B cell (primary cell): Measurements from ENCODE around the gene MBNL1. TPM values are rescaled to one million over a fixed set of nuclear protein-coding genes. Genes with fewer than 3 reads are reported as not detected.

ENCODE experiments used
- ATAC-seq: fragments of 200-7000 bp; cut with Tn5 transposase; one replicate; pipeline ENCODE4 v1.10.0; 2021; ENCODE audit warnings: low read depth, mild to moderate bottlenecking, moderate number of reproducible peaks, moderate library complexity
- CTCF ChIA-PET: fragments of 350-600 bp; sonication (Branson Sonifier 250); formaldehyde crosslinking; loops from one replicate; lab custom pipeline; 2021; ENCODE audit warnings: antibody characterized with exemption, inconsistent platforms; lab: Charles Lee
- POLR2A ChIA-PET: fragments of 350-600 bp; sonication (Branson Sonifier 250); formaldehyde crosslinking; loops from one replicate; lab custom pipeline; 2021; ENCODE audit warnings: antibody characterized with exemption; lab: Charles Lee
- DNase-seq: peaks from one replicate; pipeline ENCODE4 v3.0.0; 2013
- H2AFZ ChIP-seq: 2 replicates; pipeline ENCODE4 v1.6.1; 2012; ENCODE audit warnings: mild to moderate bottlenecking, low read depth, low read length; ENCODE audit not compliant: insufficient read depth, poor library complexity, severe bottlenecking
- H3K27ac ChIP-seq, 2 donors: 1 replicate in 1 of 2; 2 replicates in 1 of 2; pipeline ENCODE4 v1.5.1; 2012 to 2013; ENCODE audit warnings: low read length in 2 of 2, mild to moderate bottlenecking in 2 of 2, moderate library complexity in 1 of 2
- H3K27me3 ChIP-seq, 4 experiments: fragments of 200-600 bp in 1 of 4; sonication (generic) in 1 of 4; replicated peaks in 1 of 4; 1 replicate in 2 of 4; 2 replicates in 2 of 4; pipeline versions ENCODE4 v1.6.1 to v1.7.0; 2013 to 2016; ENCODE audit warnings: low read length in 3 of 4, mild to moderate bottlenecking in 2 of 4, mixed read lengths in 1 of 4, moderate library complexity in 1 of 4; ENCODE audit not compliant: insufficient read depth in 4 of 4, control insufficient read depth in 3 of 4; ENCODE audit errors: control extremely low read depth in 1 of 4
- H3K36me3 ChIP-seq, 2 experiments: replicated peaks in 1 of 2; 1 replicate in 1 of 2; 2 replicates in 1 of 2; pipeline versions ENCODE4 v1.6.1 to v1.7.1; 2013; ENCODE audit warnings: low read length in 1 of 2; ENCODE audit not compliant: insufficient read depth in 2 of 2, control insufficient read depth in 1 of 2; ENCODE audit errors: control extremely low read depth in 1 of 2, extremely low read depth in 1 of 2
- H3K4me1 ChIP-seq, 2 donors: fragments of 200-600 bp in 1 of 2; sonication (generic) in 1 of 2; 1 replicate in 1 of 2; 2 replicates in 1 of 2; pipeline versions ENCODE4 v1.5.1 to v1.6.1; 2013 to 2017; ENCODE audit warnings: low read length in 2 of 2; ENCODE audit not compliant: control insufficient read depth in 2 of 2, insufficient read depth in 2 of 2
- H3K4me2 ChIP-seq: replicated peaks from 2 replicates; pipeline ENCODE3; 2012; ENCODE audit warnings: mild to moderate bottlenecking, low read depth, low read length; ENCODE audit not compliant: poor library complexity, severe bottlenecking
- H3K4me3 ChIP-seq, 5 experiments: fragments of 200-600 bp in 1 of 5; sonication (generic) in 1 of 5; 1 replicate in 3 of 5; 2 replicates in 2 of 5; pipeline versions ENCODE4 v1.5.1 to v1.7.0; 2011 to 2016; ENCODE audit warnings: low read length in 4 of 5, mild to moderate bottlenecking in 4 of 5, low read depth in 2 of 5, control low read depth in 1 of 5, moderate library complexity in 1 of 5; ENCODE audit not compliant: insufficient read depth in 1 of 5; ENCODE audit errors: control extremely low read depth in 1 of 5, extremely low read depth in 1 of 5
- H3K79me2 ChIP-seq: fragments of 200-600 bp; sonication (generic); one replicate; pipeline ENCODE4 v1.6.0; 2016; ENCODE audit warnings: low read length; ENCODE audit not compliant: control insufficient read depth, insufficient read depth
- H3K9ac ChIP-seq: fragments of 200-600 bp; sonication (generic); 2 replicates; pipeline ENCODE4 v1.6.1; 2017; ENCODE audit warnings: mild to moderate bottlenecking, low read length, moderate library complexity
- H3K9me3 ChIP-seq, 3 donors: one replicate each; pipeline versions ENCODE4 v1.6.1 to v1.7.1; 2013; ENCODE audit warnings: low read length in 2 of 3; ENCODE audit not compliant: control insufficient read depth in 2 of 3, insufficient read depth in 1 of 3; ENCODE audit errors: control extremely low read depth in 1 of 3
- H4K20me1 ChIP-seq: 2 replicates; pipeline ENCODE4 v1.6.0; 2012; ENCODE audit warnings: mild to moderate bottlenecking, low read length; ENCODE audit not compliant: insufficient read depth, control insufficient read depth, poor library complexity, severe bottlenecking
- H3K27ac Mint-ChIP-seq: one replicate; pipeline ENCODE4 v1.8.0; 2021; ENCODE audit warnings: mixed read lengths
- H3K27me3 Mint-ChIP-seq: one replicate; pipeline ENCODE4 v1.8.0; 2021; ENCODE audit warnings: mixed read lengths
- H3K4me1 Mint-ChIP-seq: one replicate; pipeline ENCODE4 v1.8.0; 2021; ENCODE audit warnings: mixed read lengths
- H3K4me3 Mint-ChIP-seq: one replicate; pipeline ENCODE4 v1.8.0; 2021; ENCODE audit warnings: mixed read lengths
- H3K9me3 Mint-ChIP-seq: one replicate; pipeline ENCODE4 v1.8.0; 2022; ENCODE audit warnings: mixed read lengths; ENCODE audit not compliant: insufficient read depth
- CTCF ChIP-seq: fragments of 200-600 bp; IDR thresholded peaks from one replicate; pipeline ENCODE4 v1.8.0; 2022; ENCODE audit warnings: antibody characterized with exemption, mild to moderate bottlenecking
- EZH2 ChIP-seq: IDR thresholded peaks from 2 replicates; pipeline ENCODE4 v1.6.1; 2012; ENCODE audit warnings: borderline replicate concordance, low read depth, mild to moderate bottlenecking, moderate library complexity, low read length; ENCODE audit not compliant: insufficient read depth, poor library complexity, severe bottlenecking
- WGBS: methylation state at CpG from one replicate; pipeline ENCODE4 v1.1.5; 2013; ENCODE audit warnings: missing lambda C conversion rate; ENCODE audit not compliant: insufficient coverage; 5-methylcytosine and 5-hydroxymethylcytosine counted together
- intact Hi-C: fragments of 100-400 bp; cut with micrococcal nuclease; formaldehyde crosslinking; loops from one replicate; pipeline ENCODE4 v1.10.0; 2022
- polyA plus RNA-seq: library from polyadenylated mRNA; depleted of rRNA; stranded (reverse); fragments of >200 nt; gene quantifications from 2 replicates; pipeline ENCODE4 v1.2.3, GENCODE V29; 2012
- total RNA-seq, 2 donors: library from RNA; stranded (reverse); fragments of 120-200 nt in 1 of 2; gene quantifications; 1 replicate in 1 of 2; 2 replicates in 1 of 2; pipeline versions ENCODE4 v1.2.3 to v1.2.4, GENCODE V29; 2013 to 2022

The MBNL1 gene
- total and polyA plus RNA-seq, 2 donors (not counting 1 experiment from before 2014, with no cell fraction given) = 195 to 505 TPM

- H3K9ac ChIP-seq = no peak overlapping the region
- H3K27me3 ChIP-seq = no peaks in the 10 kb centered on the region
- no peak overlapping the region for H3K27ac Mint-ChIP-seq
- peaks cover 27% of the 10 kb centered on the region for H3K4me1 Mint-ChIP-seq
- CTCF ChIA-PET = interaction anchor here (0.7 to 1.8 kb wide), 3 partner anchors 15 to 276 kb away, joined by 4 to 6 read pairs (median 4); no protein-coding TSS in a partner anchor
- no peaks in the 10 kb centered on the region for H3K9me3 Mint-ChIP-seq
- peaks cover 21 to 87% of the 10 kb centered on the region in 2 experiments for H3K36me3 ChIP-seq
- no CpG with 5 or more reads among the region's 2 CpGs for WGBS
- H3K4me3 ChIP-seq = no peak overlapping the region
- H3K4me2 ChIP-seq = no peak overlapping the region
- intact Hi-C loops = no loop called here
- POLR2A ChIA-PET = interaction anchor here (0.6 to 0.7 kb wide), 3 partner anchors 186 to 425 kb away, joined by 3 to 7 read pairs (median 3); no protein-coding TSS in a partner anchor
- H3K27ac ChIP-seq = peak overlapping the region in 1 of 2 donors; percentile 32
- ATAC-seq = no peak
- H3K9me3 ChIP-seq = no peaks in the 10 kb centered on the region
- no peak overlapping the region for H2AFZ ChIP-seq
- H3K4me3 Mint-ChIP-seq = no peak overlapping the region
- H4K20me1 ChIP-seq = peaks cover 3% of the 10 kb centered on the region
- no peaks in the 10 kb centered on the region for H3K27me3 Mint-ChIP-seq
- DNase-seq = no peak
- H3K79me2 ChIP-seq = peaks cover 7% of the 10 kb centered on the region
- TF ChIP-seq CTCF = no peak
- no peak for TF ChIP-seq EZH2
- H3K4me1 ChIP-seq = peaks cover 0 to 7% of the 10 kb centered on the region in 2 donors
Measured at GRCh38 chr3:152459572-152459971, 190.8 kb downstream of the MBNL1 start.

GRCh38 chr3:152460936-152461335 lies 192.2 kb downstream of the MBNL1 start:
- no peaks in the 10 kb centered on the region for H3K9me3 Mint-ChIP-seq
- ChIA-PET POLR2A (no interaction called here), CTCF (interaction anchor here (0.9 to 1.6 kb wide), 2 partner anchors 12 to 15 kb away, joined by 3 to 10 read pairs; no protein-coding TSS in a partner anchor)
- Histone ChIP-seq H4K20me1 (no peaks in the 10 kb centered on the region), H3K27me3 (no peaks in the 10 kb centered on the region), H3K36me3 (peaks cover 30 to 86% of the 10 kb centered on the region in 2 experiments), H3K79me2 (peaks cover 7% of the 10 kb centered on the region), H3K9me3 (no peaks in the 10 kb centered on the region), H3K4me1 (peaks cover 0 to 7% of the 10 kb centered on the region in 2 donors), H2AFZ (no peak overlapping the region), H3K4me2 (no peak overlapping the region), H3K27ac (peak overlapping the region in 1 of 2 donors; percentile 56), H3K9ac (no peak overlapping the region), H3K4me3 (no peak overlapping the region)
- peak overlapping the region; percentile 63 for H3K27ac Mint-ChIP-seq
- no peaks in the 10 kb centered on the region for H3K27me3 Mint-ChIP-seq
- no peak for ATAC-seq
- peaks cover 24% of the 10 kb centered on the region for H3K4me1 Mint-ChIP-seq
- DNase-seq = no peak
- TF ChIP-seq CTCF = no peak
- WGBS = 95% methylated on average over 2 of the region's 3 CpGs
- no peak overlapping the region for H3K4me3 Mint-ChIP-seq
- intact Hi-C loops = no loop called here
